NCI-H187 (cell line): ENCODE results near the gene SCN1B.
"Not testable (repeated sequence)": the region's sequence is repeated elsewhere in the genome, so short reads cannot be mapped to it uniquely, and the experiment has no call there.

Experiments
- DNase-seq, 2 experiments: peaks; one replicate each; lab custom pipeline; 2025; lab: John Stamatoyannopoulos, UW

SCN1B gene

DNA sequence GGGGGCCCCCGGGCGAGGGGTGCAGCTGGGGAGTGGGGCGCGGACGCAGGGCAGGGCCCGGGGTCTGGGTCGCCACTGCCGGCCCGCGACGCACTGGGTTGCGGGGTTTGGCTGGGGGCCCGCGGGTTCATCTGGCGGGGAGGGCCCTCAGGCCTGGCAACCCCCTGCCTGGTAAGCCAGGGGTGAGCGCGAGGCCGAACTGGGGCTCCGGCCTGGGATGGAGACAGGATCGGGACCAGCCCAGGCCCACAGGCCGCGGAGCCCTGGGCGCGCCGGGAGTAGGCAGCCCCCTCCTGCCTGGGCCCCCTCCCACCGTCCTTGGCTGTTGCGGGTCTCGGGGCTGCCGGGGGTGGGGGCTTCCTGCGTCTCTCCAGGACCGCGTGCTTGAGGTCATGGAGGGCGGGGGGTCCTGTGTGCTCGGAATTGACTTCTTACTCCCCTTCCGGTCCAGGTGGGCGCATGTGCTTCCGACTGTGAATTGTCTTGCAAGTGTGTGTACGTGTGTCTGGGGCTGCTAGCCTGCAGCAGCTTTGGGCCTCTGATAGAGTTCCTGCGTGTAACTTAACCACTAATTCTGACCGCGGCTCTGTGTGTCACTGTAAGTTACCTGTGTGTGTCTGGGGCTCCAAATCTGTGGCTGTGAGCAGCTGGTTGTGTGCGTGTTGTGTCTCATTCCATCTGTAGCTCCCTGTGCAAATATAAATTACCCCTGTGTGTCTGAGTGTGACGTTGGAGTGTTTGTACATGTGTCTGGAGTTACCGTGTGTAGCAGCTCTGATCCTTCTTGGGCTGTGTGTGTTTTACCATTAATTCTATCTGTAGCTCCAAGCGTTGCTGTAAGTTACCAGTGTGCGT lies 29.4 kb upstream of the SCN1B start:
- DNase-seq: no peak

DNA sequence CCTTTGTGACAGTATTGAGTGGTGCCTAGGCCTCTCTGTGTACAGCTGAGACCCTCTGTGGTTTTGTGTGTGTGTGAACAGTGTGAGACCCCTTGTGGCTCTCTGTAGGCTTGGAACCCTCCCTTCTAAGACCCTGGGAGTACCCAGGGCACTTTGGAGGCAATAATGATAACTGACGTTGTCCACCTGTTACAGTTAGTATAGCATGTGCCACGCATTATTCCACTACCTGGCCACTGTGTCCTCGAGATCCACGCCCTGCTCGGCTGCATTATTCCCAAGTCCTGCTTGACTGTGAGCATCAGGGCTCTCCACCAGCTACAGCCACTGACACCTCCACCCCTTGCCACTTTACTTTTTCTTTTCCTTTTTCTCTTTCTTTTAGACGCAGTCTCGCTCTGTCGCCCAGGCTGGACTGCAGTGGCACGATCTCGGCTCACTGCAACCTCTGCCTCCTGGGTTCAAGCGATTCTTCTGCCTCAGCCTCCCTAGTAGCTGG lies 28.2 kb upstream of the SCN1B start:
- DNase-seq: no peak

DNA sequence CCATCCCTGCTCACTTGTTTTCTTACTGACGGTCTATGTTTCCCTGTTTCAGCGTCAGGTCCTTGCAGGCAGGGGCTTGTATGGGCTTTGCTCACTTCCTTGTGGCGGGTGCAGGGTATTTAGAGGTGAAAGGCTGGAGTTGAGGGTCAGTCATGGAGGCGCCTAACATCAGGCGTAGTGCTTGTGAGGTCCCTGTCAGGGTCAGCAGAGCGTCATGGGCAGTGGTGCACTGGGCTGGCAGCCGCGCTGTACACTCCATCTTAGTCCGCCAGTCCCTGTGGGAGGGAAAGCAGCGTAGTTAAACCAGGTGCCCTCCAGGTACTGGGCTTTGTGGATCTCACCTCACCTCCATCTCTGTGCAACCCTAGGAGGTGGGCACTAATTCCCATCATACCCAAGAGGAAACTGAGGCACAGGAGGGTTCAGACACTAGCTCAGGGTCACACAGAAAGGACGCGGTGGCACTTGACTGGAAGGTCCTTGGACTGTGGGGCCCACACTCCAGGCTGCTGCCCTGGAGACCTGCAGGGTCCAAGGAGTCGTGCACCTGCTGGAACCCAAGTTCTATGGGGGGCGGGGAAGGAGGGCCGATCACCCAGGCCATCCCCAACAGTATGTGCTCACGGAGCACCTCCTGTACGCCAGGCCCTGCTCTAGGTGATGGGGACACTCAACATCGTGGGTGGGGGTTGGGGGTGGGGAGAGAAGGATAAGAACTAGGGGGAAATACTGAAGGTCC lies 25.6 kb upstream of the SCN1B start:
- no peak for DNase-seq

DNA sequence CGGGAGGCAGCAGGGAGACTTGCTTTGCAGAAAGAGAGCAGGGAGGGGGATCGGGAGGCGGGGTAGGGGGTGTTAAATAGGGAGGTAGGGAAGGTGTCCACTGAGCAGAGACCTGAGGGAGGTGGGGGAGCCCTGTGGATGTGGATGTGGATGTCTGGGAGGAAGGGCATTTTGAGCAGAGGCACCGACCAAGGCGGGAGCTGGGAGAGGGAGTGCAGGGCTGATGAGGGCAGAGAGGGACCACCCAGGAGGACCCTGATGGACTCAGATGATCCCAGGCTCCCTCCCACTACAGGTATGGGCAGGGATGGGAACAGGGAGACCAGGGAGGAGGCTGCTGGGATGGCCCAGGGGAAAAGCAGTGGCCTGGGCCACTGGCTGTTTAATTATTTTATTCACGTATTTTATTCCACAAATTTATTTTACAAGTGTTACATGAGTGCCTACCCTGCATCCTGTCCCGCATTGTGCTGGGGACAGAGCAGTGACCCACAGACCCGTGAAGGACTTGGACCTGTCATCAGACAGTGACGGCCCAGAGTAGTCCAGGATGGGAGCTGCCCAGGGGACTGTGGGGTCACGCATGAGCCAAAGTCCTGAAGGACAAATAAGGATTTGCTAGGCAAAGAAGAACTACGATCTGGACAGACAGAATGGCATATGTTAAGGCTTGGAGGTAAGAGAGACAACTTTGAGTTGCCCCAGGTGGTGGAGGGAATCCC lies 24.9 kb upstream of the SCN1B start:
- no peak for DNase-seq

DNA sequence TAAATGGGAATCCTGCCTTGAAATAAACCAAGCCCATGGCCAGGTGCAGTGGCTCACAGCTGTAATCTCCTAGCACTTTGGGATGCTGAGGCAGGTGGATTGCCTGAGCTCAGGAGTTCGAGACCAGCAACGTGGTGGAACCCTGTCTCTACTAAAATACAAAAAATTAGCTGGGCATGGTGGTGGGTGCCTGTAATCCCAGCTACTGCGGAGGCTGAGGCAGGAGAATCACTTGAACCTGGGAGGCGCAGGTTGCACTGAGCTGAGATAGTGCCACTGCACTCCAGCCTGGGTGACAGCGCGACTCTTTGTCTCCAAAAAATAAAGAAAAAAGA lies 24.3 kb upstream of the SCN1B start:
- DNase-seq: not testable (repeated sequence)

DNA sequence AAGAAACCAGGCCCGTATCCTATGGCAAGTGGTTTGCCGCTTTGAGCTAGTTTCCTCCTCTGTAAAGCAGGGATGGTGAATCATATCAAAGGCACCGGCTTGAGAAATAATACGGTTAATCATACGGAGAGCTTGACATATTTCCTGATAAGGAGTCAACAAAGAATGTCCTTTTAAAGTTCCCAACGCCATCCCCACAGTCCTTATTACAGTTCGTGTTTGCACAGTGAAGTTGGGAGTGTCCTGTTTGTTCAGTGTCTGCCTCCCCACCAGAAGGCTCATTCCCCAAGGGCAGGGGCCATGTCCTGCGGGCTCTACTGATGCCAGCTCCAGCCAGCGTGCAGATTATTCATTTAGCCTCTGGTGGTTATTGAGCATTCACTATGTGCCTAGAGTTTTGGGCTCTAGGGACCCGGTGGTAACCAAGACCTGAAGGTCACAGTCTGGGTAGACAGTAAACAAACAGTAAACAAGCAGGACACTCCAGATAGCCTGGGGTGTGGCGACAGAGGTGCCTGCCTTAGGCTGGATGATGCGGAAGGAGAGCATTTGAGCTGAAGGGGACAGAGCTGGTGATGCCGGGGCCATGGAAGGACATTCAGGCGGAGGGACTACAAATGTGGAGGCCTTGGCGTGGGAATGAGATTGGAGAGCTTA lies 23.8 kb upstream of the SCN1B start:
- no peak for DNase-seq

DNA sequence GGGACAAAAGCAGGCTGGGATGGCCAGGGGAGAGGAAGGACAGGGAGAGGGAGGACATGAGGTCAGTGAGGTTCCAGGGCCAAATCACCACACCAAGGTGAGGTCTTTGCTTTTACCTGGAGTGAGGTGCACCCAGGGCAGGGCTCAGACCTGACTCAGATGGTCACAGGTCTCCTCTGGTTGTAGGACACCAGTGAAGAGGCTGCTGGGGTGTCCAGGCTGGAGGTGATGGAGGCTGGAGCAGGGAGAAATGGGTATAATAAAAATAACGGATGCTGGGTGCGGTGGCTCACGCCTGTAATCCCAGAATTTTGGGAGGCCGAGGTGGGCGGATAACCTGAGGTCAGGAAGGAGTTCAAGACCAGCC lies 23.3 kb upstream of the SCN1B start:
- DNase-seq: no peak

DNA sequence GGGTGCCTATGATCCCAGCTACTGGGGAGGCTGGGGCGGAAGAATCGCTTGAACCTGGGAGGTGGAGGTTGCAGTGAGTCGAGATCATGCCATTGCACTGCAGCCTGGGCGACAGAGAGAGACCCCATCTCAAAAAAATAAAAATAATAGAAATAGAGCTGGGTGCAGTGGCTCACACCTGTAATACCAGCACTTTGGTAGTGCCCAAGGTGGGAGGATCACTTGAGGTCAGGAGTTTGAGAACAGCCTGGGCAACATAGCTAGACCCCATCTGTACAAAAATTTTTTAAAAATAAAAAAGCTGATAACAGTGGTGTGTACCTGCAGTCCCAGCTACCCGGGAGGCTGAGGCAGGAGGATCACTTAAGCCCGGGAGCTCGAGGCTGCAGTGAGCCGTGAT lies 22.8 kb upstream of the SCN1B start:
- DNase-seq: not testable (repeated sequence)

DNA sequence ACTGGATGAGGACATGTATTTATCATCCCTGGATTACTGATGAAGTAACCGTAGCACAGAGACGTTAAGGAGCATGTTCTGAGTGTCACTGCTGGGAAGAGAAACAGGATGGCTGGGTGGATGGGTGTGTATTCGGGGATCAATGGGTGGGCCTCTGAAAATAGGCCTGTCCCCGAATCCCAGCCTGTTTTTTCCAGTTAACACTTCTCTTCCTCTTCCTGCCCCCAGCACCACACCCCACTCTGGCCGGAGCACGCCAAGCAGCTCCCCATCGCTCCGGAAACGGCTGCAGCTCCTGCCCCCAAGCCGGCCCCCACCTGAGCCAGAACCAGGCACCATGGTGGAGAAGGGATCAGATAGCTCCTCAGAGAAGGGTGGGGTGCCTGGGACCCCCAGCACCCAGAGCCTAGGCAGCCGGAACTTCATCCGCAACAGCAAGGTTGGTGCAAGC lies 21.4 kb upstream of the SCN1B start:
- DNase-seq: no peak

DNA sequence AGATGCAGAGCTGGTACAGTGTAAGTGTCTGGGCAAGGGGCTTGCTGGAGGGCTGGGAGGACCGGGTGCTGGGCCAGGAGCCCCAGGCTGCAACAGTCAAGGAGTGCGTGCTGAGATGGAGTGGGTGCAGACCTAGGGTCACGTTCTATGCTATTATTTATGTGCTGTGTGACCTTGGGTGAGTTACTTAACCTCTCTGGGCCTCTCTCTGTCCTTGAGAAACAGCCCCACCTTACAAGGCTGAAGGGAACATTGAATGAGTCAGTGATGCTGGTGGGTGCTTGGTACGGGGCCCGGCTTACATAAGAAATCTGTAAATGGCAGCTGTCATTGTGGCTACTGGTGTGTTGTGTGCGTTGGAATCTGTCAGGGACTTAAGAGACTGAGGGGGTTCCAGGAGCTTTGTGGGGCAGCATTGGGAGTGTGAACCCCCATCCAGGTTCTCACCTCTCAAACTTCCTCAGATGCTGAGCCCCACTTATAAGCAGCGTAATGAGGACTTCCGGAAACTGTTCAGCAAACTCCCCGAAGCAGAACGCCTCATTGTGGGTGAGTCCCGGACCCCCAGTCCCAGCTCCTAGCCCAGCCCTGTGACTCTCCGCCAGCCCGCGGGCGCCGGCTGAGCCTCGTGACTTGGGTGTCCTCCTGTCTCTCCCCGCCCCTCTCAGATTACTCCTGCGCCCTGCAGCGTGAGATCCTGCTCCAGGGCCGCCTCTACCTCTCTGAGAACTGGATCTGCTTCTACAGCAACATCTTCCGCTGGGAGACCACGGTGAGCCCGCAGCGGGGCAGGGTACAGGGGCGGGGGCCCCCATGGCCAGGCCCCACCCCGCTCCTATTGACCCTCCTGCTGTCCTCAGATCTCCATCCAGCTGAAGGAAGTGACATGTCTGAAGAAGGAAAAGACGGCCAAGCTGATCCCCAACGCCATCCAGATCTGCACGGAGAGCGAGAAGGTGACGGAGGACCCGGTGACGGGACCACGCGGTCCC lies 20.6 kb upstream of the SCN1B start:
- DNase-seq: no peak

DNA sequence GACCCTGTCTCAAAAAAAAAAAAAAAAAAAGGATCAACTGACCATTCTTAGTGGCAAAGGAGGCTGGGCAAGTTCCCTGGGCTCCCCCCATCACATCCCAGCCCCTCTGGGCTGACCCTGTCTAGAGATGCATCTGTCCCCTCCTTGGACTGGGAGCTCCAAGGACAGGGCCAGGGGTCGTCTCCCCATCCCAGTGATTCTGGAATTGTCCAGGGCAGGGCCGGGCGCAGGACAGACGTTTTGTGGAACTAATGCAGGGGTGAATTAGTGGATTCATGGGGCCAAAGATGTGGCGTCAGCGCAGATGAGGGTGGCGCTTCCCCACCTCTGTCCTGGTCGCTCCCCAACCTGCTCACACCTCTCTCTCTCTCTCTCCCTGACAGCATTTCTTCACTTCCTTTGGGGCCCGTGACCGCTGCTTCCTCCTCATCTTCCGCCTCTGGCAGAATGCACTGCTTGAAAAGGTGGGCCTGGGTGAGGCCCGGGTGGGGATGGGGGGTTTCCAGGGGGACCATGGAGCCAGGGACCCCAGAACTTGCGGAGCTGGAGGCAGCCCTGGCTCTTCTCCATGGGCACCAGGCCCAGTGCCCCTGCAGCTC lies 19.1 kb upstream of the SCN1B start:
- no peak for DNase-seq

DNA sequence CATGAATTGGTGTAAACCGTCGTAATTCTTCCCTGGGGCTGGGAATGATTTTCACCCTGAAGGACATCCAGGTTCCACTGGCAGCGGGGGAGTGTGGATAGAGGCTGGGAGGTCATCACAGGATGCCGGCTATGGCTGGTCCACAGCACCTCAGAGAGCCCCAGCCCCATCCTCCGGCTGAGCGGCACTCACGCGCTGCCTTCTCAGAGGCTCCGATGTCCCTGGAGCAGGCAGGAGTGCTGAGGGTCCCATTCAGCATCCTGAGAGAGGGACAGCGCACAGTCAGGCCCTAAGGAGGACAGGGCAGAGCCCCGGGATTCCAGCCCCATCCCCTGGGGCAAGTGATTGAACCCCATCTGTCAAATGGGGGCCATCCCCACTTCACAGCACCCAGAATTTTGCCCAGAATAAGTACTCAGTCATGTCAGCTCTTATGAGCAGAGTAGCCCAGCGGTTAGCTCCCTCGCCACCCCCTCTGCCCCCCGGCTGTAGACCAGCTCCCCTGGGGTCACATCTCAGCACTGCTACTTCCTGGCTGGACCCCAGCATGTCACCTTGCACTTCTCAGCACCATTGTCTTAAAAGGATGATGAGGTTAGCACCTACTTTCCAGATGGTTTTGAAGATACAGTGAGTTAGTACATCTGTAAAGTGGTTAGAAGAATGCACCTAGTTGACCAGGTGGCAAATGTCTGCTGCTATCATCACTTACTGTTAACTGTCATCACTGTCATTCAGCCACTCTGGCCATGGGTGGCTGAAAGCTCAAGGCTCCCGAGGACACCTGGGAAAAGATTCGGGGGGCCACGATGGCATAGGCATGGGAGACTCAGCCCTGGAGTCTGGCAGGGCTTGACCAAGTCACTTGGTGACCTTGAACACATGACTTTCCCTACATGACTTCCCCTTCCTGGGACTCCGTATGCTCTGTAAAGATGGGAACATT lies 18.3 kb upstream of the SCN1B start:
- no peak for DNase-seq

DNA sequence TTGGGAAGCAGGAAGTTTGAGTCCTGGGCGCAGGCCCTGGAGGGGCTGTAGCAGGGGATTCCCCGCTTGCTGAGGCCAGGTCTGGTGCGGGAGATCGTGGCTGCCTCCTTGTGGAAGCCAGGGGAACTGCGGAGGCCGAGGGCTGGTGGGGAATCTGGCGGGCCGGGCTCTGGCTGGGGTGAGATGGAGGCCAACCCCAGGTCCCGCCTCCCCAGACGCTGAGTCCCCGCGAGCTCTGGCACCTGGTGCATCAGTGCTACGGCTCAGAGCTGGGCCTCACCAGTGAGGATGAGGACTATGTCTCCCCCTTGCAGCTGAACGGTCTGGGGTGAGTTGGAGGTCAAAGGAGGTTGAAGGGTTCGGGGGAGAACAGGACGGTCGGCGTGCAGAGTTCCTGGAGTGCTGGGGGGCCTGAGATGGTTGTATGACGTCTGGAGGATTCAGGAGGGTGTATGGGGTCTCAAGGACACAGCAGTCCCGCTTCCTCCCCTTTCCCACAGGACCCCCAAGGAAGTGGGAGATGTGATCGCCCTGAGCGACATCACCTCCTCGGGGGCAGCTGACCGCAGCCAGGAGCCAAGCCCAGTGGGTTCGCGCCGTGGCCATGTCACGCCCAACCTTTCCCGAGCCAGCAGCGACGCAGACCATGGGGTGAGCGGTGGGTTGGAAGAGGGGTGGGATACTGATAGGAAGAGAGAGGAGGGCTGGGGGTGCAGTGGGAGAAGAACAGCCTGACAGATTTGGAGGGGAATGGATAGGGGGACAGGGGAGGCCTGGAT lies 17.0 kb upstream of the SCN1B start:
- DNase-seq: no peak

DNA sequence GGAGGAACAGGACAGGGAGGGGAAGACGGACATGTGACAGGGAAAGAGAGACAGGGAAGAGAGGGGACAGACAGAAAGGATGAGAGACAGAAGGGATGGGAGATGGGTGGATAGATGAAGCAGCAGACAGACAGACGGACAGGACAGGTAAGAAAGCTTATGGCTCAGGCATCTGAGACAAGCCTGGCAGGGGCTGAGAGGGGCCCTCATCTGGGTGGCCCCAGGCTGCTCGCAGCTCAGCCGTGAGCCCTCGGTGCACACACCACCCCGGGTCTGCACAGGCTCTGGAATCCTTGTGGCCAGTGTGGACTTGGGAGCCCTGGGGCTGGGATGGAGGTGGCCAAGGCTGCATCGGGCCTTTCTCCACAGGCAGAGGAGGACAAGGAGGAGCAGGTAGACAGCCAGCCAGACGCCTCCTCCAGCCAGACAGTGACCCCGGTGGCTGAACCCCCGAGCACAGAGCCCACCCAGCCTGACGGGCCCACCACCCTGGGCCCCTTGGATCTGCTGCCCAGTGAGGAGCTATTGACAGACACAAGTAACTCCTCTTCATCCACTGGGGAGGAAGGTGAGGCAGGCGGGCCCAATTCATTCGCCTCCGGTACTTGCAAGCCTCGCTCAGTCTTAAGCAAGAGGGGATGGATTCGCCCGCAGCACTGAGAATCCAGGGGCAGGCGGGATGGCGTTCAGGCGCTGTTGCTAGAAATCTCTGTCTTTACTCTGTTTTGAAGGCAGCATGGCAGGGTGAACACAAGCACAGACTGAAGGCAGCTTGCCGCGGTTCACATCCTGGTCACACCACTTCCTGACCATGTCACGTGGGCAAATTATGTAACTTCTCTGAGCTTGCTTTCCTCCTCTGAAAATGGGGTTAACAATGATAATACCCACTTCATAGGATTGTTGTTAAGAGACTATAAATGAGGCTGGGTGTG lies 16.2 kb upstream of the SCN1B start:
- DNase-seq: no peak

DNA sequence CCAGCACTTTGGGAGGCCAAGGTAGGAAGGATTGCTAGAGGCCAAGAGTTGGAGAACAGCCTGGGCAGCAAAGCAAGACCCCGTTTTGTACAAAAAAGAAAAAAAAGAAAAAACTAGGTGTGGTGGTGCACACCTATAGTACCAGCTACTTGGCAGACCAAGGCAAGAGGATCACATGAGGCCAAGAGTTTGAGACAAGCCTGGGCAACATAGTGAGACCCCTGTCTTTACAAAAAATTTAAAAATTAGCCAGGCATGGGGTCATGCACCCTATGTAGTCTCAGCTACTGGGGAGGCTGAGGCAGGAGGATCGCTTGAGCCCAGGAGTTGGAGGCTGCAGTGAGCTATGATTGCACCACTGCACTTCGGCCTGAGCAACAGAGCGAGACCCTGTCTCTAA lies 15.5 kb upstream of the SCN1B start:
- DNase-seq: not testable (repeated sequence)

DNA sequence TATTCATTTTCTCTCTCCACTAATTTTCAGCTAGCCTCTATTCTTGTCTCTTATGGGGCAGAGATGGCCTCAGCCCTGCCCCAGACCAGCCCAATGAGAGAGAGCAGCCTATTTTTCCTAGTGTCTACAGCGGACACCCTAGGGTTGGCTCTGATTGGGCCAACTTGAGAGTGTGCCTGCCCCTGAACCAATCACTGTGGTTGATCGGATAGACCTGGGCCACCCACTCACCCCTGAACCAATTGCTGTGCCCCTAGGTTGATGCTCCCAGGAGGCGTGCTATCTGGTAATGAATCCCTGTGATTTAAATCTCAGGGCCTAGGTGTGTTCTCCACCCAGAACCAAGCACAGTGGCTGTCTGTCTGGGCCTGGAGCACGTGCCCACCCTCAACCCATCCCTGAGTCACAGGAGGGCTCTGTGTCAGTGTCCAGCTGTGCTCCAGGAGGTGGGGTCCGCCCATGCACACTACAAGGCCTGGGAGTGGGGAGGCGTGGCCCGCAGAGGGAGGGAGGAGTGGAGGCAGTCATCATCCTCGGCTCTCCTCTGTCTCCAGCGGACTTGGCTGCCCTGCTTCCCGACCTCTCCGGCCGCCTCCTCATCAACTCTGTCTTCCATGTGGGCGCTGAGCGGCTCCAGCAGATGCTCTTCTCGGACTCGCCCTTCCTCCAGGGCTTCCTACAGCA lies 14.9 kb upstream of the SCN1B start:
- DNase-seq: no peak

DNA sequence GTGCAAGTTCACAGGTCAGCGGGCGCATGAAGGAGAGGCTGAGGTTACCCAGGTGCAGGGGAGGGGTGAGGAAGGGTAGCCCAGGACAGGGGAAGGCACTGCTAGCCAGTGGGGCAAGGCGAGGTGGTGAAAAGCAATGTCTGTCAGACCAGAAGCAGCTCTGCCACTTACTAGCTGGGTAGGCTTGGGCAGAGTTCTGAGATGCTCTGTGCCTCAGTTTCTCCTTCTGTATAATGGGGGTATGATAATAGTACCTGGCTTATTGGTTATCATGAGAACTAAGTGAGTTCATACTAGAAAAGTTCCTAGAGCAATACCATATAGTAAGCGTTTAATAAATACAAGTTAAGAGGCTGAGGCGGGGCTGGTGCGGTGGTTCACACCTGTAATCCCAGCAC lies 14.3 kb upstream of the SCN1B start:
- no peak for DNase-seq
